Skeletal muscle cell (primary cell): ENCODE data around the gene S100A2.
"Not testable (repeated sequence)": the region's sequence is repeated elsewhere in the genome, so short reads cannot be mapped to it uniquely, and the experiment has no call there.

Experiments used
- DNase-seq: peaks from one replicate; pipeline ENCODE4 v3.0.0-alpha.2; 2010; ENCODE audit warnings: low read depth
- H3K4me3 ChIP-seq: 2 replicates; pipeline ENCODE4 v1.5.1; 2011; ENCODE audit warnings: low read depth, mild to moderate bottlenecking, control low read depth, low read length, moderate library complexity

S100A2 gene

DNA sequence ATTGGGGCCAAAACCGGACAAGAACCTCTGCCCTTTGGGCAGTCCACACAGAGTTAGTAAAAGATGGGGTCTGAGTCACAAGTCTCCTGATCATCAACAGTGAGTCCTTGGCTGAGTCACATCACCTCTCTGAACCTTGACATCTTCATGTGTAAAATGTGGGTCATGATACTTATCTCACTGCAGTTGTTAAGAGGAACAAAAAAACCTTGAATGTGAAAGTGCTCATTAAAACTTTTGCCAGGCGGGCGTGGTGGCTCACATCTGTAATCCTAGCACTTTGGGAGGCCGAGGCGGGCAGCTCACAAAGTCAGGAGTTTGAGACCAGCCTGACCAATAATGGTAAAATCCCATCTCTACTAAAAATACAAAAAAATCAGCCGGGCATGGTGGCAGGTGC, 31.6 kb upstream of the S100A2 start:
- H3K4me3 ChIP-seq = no peak overlapping the region
- no peak for DNase-seq

DNA sequence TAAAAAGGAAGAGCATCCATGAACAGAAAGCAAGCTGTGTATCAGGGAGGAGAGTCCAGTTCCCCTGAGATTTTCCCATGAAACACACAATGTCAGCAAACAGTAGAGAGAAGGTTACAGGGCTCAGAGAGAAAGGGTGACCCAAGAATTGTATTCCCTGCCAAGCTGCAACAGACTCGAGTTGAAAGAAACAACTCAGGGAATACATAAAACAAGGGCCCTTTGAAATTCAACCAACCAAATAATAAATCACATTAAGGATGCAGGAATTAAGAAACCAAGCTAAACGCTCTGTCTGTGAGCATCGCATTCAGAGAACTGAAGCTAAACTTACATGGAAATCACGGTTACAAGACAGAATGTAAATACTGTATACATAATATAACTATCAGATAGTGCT, 27.1 kb upstream of the S100A2 start:
- DNase-seq = no peak
- H3K4me3 ChIP-seq = no peak overlapping the region

DNA sequence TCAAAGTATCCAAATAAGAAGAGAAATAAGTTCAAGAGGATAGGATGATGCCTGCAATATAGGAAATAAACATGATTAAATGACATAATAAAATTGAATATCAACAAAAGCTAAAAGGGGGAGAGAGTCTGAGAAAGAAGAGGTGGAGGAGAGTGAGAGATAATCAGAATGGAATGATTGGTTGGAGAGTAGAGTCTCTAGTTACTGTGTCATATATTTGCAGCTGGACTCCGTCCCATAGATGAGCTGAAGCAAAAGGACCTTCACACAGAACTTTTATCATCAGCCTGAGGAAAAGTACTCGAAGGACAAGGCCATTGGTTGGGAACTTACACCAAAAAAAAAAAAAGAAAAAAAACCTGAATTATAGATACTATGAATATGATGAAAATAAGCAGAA, 22.8 kb upstream of the S100A2 start:
- no peak for DNase-seq
- H3K4me3 ChIP-seq = no peak overlapping the region

DNA sequence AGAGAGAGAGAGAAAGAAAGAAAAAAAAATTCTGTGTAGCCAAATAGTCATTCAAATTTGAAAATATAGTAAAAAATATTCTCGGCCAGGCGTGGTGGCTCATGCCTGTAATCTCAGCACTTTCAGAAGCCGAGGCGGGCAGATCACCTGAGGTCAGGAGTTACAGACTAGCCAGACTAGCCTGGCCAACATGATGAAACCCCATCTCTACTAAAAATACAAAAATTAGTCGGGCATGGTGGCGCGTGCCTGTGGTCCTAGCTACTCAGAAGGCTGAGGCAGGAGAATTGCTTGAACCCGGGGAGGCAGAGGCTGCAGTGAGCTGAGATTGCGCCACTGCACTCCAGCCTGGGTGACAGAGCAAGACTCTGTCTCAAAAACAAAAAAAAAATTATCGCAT, 22.4 kb upstream of the S100A2 start:
- not testable (repeated sequence) for DNase-seq, H3K4me3 ChIP-seq

DNA sequence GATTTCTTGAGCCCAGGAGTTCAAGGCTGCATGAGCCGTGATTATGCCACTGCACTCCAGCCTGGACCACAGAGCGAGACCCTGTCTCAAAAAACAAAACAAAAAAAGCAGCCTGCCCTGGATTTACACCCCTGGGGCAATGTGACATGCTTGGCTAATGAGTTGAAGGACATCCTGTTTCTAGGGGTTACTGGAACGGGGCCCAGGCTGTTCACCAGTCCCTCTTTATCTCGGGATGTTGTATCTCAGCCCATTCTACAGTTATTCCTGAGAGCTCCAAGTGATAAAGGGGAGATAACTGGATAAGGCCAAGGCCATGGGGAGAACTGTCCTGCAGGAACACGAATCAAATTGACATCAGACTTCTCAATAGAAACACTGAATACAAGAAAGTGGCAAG, 21.7 kb upstream of the S100A2 start:
- no peak overlapping the region for H3K4me3 ChIP-seq
- no peak for DNase-seq

DNA sequence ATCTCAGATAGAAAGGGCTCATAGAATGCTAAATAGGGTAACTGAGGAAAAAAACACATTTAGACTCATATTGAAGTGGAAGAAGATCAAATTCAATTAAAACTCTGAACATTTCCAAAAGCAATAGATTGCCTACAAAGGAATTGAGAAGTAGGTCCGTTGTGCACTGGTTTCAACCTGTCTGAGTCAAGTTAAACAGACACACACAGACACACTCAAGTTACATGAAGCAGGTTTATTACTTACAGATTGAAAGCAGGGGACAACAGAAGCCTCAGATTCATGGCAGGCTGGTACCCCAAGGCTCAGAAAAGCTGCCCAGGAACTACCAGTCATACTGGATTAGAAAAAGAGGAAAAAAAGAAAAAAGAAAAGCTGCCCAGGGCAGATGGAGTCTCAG, 20.7 kb upstream of the S100A2 start:
- DNase-seq = no peak
- H3K4me3 ChIP-seq = no peak overlapping the region

DNA sequence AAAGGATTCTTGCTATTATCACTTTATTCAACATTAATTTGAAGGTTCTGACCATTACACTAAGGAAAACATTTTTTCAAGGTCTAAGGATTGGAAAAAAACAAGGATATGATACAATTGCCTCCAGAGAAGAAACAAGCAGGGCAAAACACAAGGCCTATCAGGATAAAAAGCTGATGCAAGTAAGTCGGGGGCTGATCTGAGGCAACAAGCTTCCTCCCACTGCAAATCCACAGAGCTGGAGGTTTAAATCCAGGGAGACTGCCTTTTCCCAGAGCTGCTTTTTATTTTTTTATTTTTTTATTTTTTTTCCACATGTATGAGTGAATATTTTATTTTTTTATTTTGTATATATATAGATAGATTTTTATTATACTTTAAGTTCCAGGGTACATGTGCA, 19.4 kb upstream of the S100A2 start:
- no peak overlapping the region for H3K4me3 ChIP-seq
- no peak for DNase-seq

DNA sequence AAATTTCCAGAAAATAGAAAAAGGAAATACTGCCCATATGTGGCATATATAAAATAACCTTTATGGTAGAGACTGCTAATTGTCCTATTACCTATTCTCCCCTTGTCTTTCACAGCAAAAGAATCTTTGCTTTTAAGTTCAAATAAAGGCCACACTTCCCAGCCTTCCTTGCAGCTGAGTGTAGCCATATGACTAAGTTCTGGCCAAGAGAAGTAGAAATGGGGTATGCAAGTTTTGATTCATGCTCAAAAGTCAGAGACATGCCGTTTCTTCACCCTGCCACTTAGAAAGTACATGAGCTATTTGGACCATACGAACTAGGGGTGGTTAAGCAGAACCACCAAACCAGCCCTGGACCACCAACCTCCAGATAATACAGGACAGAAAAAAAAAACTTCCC, 18.3 kb upstream of the S100A2 start:
- no peak for DNase-seq
- no peak overlapping the region for H3K4me3 ChIP-seq

DNA sequence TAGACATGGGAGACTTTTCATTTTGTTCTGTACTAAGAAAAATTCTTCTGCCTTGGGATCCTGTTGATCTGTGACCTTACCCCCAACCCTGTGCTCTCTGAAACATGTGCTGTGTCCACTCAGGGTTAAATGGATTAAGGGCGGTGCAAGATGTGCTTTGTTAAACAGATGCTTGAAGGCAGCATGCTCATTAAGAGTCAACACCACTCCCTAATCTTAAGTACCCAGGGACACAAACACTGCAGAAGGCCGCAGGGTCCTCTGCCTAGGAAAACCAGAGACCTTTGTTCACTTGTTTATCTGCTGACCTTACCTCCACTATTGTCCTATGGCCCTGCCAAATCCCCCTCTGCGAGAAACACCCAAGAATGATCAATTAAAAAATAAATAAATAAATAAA, 17.9 kb upstream of the S100A2 start:
- not testable (repeated sequence) for DNase-seq, H3K4me3 ChIP-seq

DNA sequence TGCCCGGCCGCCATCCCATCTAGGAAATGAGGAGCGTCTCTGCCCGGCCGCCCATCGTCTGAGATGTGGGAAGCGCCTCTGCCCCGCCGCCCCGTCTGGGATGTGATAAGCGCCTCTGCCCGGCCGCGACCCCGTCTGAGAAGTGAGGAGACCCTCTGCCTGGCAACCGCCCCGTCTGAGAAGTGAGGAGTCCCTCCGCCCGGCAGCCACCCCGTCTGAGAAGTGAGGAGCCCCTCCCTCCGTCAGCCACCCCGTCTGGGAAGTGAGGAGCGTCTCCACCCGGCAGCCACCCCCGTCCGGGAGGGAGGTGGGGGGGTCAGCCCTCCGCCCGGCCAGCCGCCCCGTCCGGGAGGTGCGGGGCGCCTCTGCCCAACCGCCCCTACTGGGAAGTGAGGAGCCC, 17.2 kb upstream of the S100A2 start:
- DNase-seq, H3K4me3 ChIP-seq: not testable (repeated sequence)

DNA sequence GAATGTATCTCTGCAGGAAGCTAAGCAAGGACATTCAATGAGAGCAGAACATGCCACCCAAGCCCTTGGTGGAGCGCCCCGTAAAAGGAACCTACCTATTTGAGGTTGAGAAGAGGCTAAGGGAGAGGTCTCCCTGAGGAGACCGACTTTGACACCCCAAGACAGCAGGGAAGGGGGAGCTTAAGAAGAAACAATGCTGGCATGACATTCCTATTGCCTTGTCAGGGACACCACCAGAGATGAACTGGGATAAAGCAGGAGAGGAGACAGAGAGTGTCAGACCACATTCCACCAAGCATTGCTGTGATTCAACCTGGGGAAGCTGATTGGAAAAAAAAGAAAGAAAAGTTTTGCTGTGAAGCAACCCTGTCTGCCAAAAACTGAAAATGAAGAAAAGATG, 13.3 kb upstream of the S100A2 start:
- H3K4me3 ChIP-seq = no peak overlapping the region
- DNase-seq = no peak

DNA sequence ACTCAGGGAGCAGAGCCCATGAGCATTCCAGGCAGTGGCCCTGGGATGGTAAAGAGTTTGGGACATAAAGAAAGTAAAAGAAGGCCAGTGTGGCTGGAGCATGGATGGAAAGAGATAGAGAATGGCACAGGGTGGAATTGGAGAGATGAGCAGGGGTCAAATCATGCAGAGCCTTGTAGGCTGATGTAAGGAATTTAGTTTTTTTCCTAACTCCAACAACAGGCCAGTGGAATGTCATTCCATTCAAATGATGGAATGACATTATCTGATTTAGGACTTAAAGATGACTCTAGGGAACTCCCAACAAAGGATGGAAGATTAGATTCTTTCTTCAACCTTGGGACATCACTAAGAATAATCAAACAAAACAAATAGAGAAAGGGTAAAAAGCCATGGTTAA, 12.8 kb upstream of the S100A2 start:
- H3K4me3 ChIP-seq = no peak overlapping the region
- DNase-seq = no peak

GRCh38 chr1:153577624-153578051, 12.0 kb upstream of the S100A2 start:
- no peak overlapping the region for H3K4me3 ChIP-seq
- no peak for DNase-seq

GRCh38 chr1:153577138-153577537, 11.5 kb upstream of the S100A2 start:
- no peak overlapping the region for H3K4me3 ChIP-seq
- DNase-seq = no peak

GRCh38 chr1:153575497-153575896, 9.9 kb upstream of the S100A2 start:
- not testable (repeated sequence) for DNase-seq, H3K4me3 ChIP-seq

- not testable (repeated sequence) for DNase-seq, H3K4me3 ChIP-seq
Observed at GRCh38 chr1:153575081-153575491, 9.4 kb upstream of the S100A2 start.

- H3K4me3 ChIP-seq = no peak overlapping the region
- DNase-seq = no peak
Observed at GRCh38 chr1:153573351-153573750, 7.7 kb upstream of the S100A2 start.

DNA sequence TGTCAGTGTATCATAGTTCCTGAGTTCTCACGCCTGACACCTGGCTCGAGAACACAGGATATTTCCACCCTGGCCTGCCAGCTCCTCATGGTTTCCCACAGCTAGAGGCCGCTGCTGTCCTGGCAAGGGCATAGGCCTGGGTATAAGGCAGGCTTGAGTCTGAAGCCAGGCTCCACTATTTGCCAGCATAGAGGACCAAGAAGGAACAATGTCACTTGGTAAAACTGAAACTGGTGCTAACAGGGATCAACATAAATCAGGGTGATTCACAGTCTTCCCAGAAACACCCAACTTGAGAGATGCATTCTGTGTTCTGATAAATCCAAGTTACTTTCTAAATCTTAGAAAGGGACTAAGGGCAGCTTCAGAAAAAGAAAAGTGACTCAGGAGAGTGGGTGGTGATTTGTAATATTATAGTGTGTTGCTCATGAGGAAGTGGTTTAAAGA, 6.9 kb upstream of the S100A2 start:
- peak; percentile 61 for DNase-seq
- H3K4me3 ChIP-seq = no peak overlapping the region

- DNase-seq = no peak
- H3K4me3 ChIP-seq = no peak overlapping the region
Observed at GRCh38 chr1:153571706-153572105, 6.1 kb upstream of the S100A2 start.

- no peak overlapping the region for H3K4me3 ChIP-seq
- no peak for DNase-seq
Observed at GRCh38 chr1:153570874-153571273, 5.2 kb upstream of the S100A2 start.

GRCh38 chr1:153569465-153569864, 3.8 kb upstream of the S100A2 start:
- no peak for DNase-seq
- no peak overlapping the region for H3K4me3 ChIP-seq

DNA sequence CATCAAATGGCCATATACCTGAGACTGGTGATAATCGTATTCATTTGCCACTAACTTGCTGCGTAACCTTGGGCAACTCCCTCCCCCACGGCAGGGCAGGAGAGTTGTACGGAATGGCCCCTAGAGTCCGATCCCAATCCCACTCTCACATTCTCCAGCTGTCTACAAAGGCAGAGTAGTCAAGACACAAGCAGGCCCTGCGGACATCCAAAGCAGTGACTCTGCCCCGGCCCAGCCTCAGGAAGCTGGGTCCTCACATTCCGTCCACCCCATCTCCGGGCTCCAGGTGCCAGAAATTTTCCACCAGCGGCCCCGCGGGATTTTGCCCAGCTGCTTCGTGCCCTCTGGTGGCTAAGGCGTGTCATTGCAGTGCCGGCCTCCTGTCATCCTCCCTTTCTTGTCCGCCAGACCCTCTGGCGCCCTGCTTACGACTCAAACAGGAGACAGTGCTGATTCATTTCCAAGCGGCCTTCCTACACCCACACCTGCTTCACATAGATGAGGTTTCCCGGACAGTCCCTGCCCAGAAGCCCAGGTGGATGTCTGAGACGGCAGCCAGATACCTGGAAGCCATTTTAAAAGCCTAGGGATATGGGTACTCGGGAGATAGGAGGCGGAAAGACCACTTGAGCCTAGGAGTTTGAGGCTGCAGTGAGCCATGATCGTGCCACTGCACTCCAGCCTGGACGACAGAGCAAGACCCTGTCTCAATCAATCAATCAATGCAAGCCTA, 2.9 kb upstream of the S100A2 start:
- H3K4me3 ChIP-seq = no peak overlapping the region
- DNase-seq = no peak
